Bronchial epithelial cell (primary cell): ENCODE measurements around the gene HVCN1. TPM values are rescaled to one million over a fixed set of nuclear protein-coding genes. Genes with fewer than 3 reads are reported as not detected.

Source experiments
- DNase-seq: peaks from one replicate; pipeline ENCODE4 v3.0.0-alpha.2; 2010; ENCODE audit warnings: low read depth
- FAIRE-seq: peaks from 2 replicates; lab custom pipeline; 2011; peaks lifted over from hg19 to GRCh38; lab: Jason Lieb, UNC
- H3K27me3 ChIP-seq: 2 replicates; pipeline ENCODE4 v1.5.1; 2011; ENCODE audit warnings: low read length; ENCODE audit not compliant: control insufficient read depth, insufficient read depth
- H3K36me3 ChIP-seq: 2 replicates; pipeline ENCODE4 v1.5.1; 2011; ENCODE audit warnings: low read length; ENCODE audit not compliant: control insufficient read depth, insufficient read depth
- H3K4me3 ChIP-seq: 2 replicates; pipeline ENCODE4 v1.5.1; 2011; ENCODE audit warnings: mild to moderate bottlenecking, low read depth, low read length, control low read depth
- CTCF ChIP-seq: IDR thresholded peaks from 2 replicates; pipeline ENCODE4 v1.5.1; 2011; ENCODE audit warnings: mild to moderate bottlenecking, moderate library complexity, low read length, control low read depth, inconsistent platforms; ENCODE audit not compliant: insufficient read depth, severe bottlenecking
- total RNA-seq: library from RNA; depleted of rRNA; stranded (reverse); fragments of >200 nt; gene quantifications from 2 replicates; pipeline ENCODE4 v1.2.1, GENCODE V29; 2014

The HVCN1 gene
- total RNA-seq, 1 donor from 2014 or later, result 0.53 TPM

- H3K36me3 ChIP-seq, result no peaks in the 10 kb centered on the region
- no peaks in the 10 kb centered on the region for H3K27me3 ChIP-seq
- no peak for FAIRE-seq
- no peak for DNase-seq
- no peak for TF ChIP-seq CTCF
- no peak overlapping the region for H3K4me3 ChIP-seq
These were observed 66.3 kb downstream of the HVCN1 start for GRCh38 chr12:110622582-110622981.

GRCh38 chr12:110619534-110619953 is 69.4 kb downstream of the HVCN1 start:
- FAIRE-seq, result no peak
- no peak for DNase-seq
- no peaks in the 10 kb centered on the region for H3K27me3 ChIP-seq
- H3K36me3 ChIP-seq, result no peaks in the 10 kb centered on the region
- no peak for TF ChIP-seq CTCF
- no peak overlapping the region for H3K4me3 ChIP-seq

- FAIRE-seq, result no peak
- H3K4me3 ChIP-seq, result no peak overlapping the region
- TF ChIP-seq CTCF, result no peak
- no peaks in the 10 kb centered on the region for H3K27me3 ChIP-seq
- DNase-seq, result no peak
- H3K36me3 ChIP-seq, result no peaks in the 10 kb centered on the region
These were observed 72.3 kb downstream of the HVCN1 start for GRCh38 chr12:110616471-110617115.

- H3K36me3 ChIP-seq, result no peaks in the 10 kb centered on the region
- DNase-seq, result no peak
- H3K4me3 ChIP-seq, result no peak overlapping the region
- no peaks in the 10 kb centered on the region for H3K27me3 ChIP-seq
- no peak for TF ChIP-seq CTCF
- FAIRE-seq, result no peak
These were observed 73.7 kb downstream of the HVCN1 start for GRCh38 chr12:110615171-110615570.

GRCh38 chr12:110613771-110614684 is 74.9 kb downstream of the HVCN1 start, which contains the start of gene TCTN1:
Gene TCTN1, plus strand, starts transcription at chr12:110614129. Its CDS starts 54 bp downstream, at chr12:110614183.
- Histone ChIP-seq H3K36me3 (no peaks in the 10 kb centered on the region), H3K27me3 (no peaks in the 10 kb centered on the region), H3K4me3 (peak within 1 kb of the TSS; percentile 52)
- DNase-seq (peak; percentile 88), FAIRE-seq (no peak)
- TF ChIP-seq CTCF, result peak; percentile 34
